Iris pigment epithelial cell (primary cell): ENCODE measurements around the gene POMT1.

ENCODE experiments used
- DNase-seq: peaks from one replicate; pipeline ENCODE4 v3.0.0-alpha.2; 2011; ENCODE audit warnings: low read depth

Gene POMT1

DNA sequence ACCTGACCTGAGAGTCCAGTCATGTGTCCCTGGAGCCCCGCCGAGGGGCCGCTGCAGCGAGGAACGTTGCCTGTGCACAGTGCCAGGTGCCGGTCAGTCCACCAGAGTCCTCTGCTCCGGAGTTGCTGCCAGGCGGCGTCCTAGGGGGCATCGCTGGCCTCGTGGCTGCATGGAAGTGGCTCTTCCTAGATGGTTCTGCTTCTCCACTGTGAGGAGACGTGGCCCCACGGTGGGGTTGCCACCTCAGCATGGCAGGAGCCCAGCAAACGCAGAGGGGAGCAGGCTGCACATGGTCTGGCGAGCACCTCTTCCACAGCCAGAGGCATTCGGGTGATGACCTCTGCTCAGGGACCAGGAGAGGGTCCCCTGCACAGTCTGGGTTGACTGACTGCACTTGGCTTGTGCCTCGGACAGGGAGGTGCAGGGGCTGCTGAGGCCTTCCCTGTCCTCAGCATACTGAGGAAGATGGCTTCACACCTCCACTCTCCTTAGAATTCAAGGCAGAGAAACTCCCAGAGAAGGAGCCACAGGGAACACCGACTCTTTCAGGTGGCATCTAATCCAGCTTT lies 25.9 kb upstream of the POMT1 start:
- DNase-seq = no peak

DNA sequence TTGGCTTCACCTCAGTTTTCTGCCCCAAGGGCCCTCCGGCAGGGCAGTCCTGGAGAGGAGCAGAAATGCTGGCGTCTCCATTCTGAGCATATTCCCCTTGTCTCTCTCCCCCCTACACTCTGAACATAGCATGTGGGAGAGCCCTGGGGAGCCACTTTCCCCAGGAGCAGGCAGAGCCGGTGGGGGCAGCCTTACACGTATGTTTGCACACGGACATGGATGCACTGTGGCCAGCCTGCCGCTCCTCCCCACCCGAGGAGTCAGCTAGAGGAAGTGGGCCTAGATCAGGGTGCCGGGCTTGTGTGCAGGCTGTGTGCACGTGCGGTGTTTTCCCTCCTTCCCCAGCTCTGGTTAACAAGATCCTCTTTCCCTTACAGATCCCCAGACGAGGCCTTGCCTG lies 25.4 kb upstream of the POMT1 start:
- DNase-seq = no peak

DNA sequence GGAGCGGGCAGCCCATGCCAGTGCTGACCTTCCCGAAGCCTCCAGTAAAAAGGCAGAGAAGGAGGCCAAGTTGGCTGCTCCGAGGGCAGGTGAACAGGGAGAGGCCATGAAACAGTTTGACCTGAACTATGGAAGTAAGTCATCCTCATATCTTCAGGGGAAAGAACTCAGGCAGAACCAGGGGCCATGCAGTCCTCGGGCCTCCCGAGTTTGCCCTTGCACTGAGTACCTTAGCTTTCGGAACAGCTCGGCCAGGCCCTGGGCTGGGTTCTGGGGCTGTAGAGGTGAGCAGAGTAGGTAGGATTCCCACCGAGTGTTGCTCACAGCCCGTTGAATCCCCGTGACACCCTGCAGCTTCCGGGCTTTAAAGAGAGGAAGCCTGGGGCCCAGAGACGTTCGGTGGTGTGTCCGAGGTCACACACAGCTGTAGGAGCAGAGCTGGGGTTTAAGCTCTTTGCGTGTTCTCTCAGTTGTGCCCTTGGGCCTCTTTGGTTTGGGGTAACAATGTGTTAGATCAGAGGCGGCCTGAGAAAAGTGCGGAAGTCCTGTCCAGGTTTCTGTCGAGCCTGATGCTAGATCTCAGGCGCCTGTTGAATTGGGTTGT lies 24.8 kb upstream of the POMT1 start:
- no peak for DNase-seq

- DNase-seq = peak; percentile 18
Observed at GRCh38 chr9:131478421-131478868, 24.3 kb upstream of the POMT1 start.

DNA sequence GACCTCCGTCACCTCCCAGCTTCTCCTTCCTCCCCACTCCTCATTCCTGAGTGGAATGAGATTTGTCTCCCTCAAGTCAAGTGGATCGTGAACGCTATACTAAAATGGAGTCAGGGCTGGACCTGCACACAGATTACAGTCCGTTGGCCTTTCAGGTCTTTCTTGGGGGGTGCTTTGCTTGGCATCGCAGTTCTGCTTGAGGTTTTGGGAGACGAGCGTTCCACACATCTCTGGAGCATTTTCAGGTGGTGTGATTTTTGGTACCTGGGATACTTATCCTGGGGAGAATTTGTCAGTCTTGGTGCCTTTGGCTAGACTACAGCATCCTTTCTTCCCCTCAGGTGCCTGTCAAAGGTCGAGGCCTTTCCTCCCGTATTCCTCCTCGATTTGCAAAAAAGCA lies 23.8 kb upstream of the POMT1 start:
- no peak for DNase-seq

DNA sequence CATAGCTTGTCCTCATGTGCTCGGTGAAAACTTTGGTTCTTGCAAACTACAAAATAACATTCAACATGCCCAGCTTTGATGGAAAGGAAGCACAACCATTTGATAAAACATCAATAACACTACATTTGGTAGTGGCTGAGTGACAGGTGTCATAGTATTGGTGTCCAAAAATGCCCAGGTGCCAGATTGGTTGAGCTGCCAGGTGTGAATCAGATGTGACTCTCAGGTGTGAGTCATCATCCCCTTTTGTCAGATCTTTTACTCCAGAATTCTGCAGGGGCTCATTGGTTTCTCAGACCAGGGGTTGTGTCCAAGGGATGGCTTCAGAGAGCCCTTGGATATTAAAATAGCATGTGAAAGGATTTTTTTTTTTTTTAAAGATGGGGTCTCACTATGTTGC lies 22.5 kb upstream of the POMT1 start:
- DNase-seq = no peak

DNA sequence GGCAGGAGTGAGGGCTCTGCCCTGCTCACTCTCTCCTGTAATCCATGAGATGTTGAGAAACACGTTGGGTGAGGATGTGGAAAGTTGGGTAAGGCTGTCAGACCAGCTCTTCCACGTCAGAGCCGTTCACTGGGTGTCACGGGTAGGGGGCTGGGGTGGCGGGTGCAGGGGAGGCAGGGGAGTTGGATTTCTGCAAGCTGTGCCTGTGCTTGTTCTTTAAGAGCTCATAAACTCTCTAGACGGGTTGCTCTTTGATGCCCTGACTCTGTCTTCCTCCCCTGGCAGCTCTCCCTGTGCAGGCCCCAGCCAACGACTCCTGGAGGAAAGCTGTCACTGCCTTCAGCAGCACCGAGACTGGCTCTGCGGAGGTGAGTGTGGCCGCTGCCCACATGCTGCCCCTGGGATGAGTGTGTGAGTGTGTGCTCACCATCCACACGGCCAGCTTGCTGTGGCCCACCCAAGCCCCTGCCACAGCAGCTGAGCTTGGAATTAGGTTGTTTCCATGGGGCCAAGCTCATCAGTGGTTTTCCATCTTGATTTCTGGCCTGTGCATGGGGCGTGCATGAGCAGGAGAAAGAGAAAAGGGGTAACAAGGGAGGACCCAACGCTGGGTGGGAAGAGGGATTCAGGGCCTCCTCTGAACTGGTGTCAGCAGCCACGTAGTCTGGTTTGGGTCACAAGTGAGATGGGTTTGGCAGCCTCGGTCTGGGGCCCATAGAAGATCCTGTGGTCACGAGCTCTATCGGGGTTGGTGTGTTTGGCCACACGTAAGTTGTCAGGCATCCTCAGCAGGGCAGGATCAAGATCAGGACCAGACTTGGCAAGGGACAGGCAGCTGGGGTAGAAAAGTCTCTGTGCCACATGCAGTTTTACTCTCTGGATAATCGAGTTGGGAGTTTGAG lies 21.0 kb upstream of the POMT1 start:
- no peak for DNase-seq

GRCh38 chr9:131482343-131483006 lies 20.2 kb upstream of the POMT1 start:
- no peak for DNase-seq

DNA sequence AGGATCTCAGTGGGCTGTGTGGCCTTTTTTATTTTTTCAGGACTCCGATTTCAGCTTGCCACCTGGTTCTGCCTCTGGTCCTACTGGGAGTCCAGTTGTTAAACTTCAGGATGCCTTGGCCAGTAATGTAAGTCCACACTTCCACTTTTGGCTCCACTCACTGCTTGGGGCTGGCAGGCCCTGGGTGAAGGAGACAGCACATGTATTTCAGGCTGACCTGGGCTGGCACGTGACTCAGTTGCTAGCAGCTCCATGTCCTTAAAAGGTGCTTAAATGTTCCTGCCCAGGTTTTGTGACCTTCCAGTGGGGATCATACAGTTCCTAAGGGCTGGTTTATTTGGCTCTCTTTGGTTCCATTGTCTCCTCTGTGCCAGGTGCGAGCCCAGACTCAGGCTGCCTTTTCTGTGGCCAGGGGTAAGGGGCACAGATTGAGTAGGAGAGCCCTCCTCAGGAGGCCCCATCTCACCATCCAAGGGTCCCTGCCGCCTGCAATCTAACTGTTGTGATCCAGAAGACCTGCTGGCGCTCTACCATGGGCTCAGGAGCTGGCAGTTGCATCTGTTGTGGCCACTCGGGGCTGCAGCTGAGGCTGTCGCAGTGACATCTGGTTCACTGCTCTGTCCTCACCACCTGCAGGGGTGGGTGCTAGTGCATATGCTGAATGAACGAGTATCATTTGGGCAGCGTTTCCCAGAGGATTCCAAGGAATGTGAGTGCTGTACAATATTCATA lies 19.2 kb upstream of the POMT1 start:
- DNase-seq = no peak

- DNase-seq = no peak
Observed at GRCh38 chr9:131484051-131484445, 18.7 kb upstream of the POMT1 start.

DNA sequence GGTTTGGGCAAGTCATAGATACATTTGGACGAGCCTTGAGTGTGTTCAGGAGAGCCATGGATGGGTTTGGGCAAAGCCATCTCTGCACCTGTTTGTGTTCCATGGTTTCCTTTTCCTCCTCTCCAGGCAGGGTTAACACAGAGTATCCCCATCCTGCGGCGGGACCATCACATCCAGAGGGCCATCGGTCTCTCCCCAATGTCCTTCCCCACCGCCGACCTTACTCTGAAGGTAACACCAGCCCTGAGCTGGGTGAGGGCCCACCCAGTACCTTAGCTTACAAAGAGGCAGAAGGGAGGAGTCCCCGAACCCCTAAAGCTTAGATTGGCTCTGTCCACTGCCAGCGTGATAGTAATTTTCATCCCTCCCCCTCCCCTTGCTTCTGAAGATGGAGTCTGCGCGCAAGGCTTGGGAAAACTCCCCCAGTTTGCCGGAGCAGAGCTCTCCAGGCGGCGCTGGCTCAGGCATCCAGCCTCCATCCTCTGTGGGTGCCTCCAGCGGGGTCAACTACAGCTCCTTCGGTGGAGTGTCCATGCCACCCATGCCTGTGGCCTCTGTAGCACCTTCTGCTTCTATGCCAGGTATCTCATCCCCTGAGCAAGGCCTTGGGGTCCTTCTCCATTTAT lies 18.0 kb upstream of the POMT1 start:
- DNase-seq = no peak

DNA sequence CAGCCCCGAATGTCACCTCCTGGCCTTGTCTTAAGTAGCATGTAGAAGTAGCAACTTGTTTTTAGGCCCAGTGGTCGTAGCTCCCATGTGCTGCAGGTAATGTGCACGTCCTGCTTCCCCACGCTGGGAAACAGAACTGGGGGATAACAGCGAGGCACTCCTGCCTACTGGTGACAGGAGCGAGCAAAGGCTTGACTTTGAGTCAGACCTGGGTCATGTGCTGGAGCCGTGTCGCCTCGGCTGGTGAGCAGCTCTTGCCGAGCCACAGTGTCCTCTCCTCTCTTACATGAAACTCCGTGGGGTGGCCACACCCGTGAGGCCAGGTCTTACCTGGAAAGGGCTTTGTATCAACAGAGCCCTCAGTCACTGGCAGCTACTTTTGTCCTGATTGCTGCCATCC lies 17.5 kb upstream of the POMT1 start:
- DNase-seq = no peak

- no peak for DNase-seq
Observed at GRCh38 chr9:131485728-131486422, 16.8 kb upstream of the POMT1 start.

DNA sequence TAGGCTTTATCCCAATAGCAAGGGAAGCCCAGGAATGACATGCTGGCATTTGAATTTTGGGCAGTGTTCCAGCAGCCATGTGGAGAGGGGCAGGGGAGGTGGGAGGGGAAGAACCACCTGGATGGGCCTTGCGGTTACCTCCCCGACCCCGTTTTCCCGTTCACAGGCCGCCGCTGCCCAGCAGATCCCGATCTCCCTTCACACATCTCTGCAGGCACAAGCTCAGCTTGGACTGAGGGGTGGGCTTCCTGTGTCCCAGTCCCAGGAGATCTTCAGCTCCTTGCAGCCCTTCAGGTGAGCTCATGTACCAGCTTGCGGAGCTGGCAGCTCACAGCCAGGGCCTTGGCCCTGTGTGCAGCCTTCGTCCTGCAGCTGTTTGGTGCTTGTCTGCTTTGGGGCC lies 15.7 kb upstream of the POMT1 start:
- DNase-seq = no peak

DNA sequence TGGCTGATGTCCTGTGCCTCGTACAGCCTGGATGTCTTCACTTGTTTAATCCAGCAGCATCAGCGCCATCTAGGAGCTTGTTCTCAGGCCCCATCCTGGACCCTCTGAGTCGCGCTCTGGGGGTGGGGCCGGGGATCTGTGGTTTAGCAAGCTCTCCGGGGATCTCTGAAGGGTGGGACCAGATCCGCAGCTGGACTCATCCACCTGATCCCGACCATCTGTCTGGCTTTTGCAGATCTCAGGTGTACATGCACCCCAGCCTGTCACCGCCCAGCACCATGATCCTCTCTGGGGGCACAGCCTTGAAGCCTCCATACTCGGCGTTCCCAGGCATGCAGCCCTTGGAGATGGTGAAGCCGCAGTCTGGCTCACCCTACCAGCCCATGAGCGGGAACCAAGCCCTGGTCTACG lies 15.1 kb upstream of the POMT1 start:
- no peak for DNase-seq

DNA sequence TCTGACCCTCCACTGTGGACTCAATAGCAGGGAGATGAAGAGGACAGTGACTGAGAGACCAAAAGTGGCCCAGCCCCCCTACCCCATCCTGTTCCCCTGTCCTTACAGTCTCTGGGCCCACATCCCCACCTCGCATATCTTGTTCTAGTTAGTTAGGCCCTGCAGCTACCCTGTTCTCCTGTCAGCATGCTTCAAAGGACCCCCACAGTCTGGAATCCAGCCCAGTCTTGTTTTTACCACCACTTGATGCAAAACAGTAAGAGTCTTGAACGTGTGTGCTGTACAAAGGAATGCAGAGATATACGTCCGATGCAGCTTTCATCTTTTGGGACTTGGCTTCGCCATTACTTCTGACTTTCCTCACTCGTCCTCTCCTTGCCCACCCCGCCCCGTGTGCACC lies 12.2 kb upstream of the POMT1 start:
- no peak for DNase-seq

- DNase-seq = no peak
Observed at GRCh38 chr9:131491001-131491710, 11.6 kb upstream of the POMT1 start.

DNA sequence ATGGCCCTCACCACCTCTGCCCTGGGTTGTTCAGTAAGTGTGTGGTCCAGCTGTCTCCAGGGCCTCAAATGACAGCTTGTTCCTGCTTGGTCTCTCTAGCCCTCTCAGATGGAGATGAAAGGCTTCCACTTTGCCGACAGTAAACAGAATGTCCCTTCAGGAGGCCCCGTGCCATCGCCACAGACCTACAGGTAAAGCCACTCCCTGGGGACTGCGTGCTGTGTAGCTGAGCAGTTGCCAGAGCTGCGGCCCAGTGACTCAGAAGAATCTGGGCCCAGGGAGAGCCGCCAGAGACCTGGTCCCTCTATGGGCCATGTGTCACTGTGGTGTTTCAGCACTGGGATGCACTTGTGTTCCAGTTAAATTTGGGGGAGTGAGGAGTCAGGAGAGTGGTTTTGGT lies 10.6 kb upstream of the POMT1 start:
- no peak for DNase-seq

DNA sequence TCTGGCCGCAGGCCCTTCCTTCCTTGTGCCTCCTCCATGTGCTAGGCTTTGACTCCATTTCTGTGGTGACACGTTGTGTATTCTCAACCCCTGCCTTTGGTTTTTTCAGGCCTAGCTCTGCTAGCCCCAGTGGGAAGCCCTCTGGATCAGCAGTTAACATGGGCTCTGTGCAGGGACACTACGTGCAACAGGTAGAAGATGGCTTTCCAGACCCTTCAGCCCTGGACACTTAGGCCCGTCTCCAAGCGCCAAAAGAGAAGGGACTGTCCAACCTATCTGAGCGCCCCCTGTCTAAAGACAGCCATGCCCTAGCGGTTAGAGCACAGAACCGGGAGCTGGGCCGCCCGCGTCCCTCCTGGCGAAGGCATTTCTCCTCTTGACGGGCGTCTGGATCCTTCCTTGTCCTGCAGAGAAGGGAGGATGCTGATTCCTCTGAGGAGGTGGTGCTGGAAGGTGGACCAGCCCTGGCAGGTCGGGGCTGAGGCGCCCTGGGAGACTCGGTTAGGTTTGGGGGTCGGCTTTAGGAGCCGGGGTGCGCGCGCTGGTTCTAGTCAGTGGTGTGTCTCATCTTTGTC lies 8.3 kb upstream of the POMT1 start:
- no peak for DNase-seq

GRCh38 chr9:131495785-131496184 lies 6.9 kb upstream of the POMT1 start:
- no peak for DNase-seq
